K562 (cell line): Measurements from ENCODE around the gene IFNG-AS1. TPM values are rescaled to one million over a fixed set of nuclear protein-coding genes. Genes with fewer than 3 reads are reported as not detected.
A peak's percentile ranks its signal among the peaks of the same experiment; 100 is the strongest.

Experiments used
- CBX8 ChIP-seq: fragments of 200-600 bp; sonication (generic); IDR thresholded peaks from 2 replicates; pipeline ENCODE4 v1.6.1; 2012; ENCODE audit warnings: borderline replicate concordance, mixed run types, low read depth, mild to moderate bottlenecking, moderate library complexity, mixed read lengths, low read length, control low read depth, inconsistent platforms; ENCODE audit not compliant: poor library complexity, severe bottlenecking; ENCODE audit errors: extremely low read depth
- CEBPG ChIP-seq, 3 experiments: fragments of 200-800 bp in 1 of 3; sonication (Bioruptor generic) in 1 of 3; sonication (generic) in 1 of 3; formaldehyde crosslinking in 1 of 3; IDR thresholded peaks in 2 of 3; conservative IDR thresholded peaks in 1 of 3; 2 replicates each; pipeline versions ENCODE4 v1.6.1 to v1.8.0; 2016 to 2022; ENCODE audit warnings: missing compliant biosample characterization in 2 of 3, missing genetic modification characterization in 2 of 3, mild to moderate bottlenecking in 1 of 3, missing genetic modification reagents in 1 of 3
- DEAF1 ChIP-seq: fragments of 450-650 bp; formaldehyde crosslinking; IDR thresholded peaks from 2 replicates; pipeline ENCODE4 v1.4.0; 2020; ENCODE audit warnings: mild to moderate bottlenecking, moderate library complexity
- EP400 ChIP-seq: fragments of 450-650 bp; IDR thresholded peaks from 2 replicates; pipeline ENCODE4 v1.6.1; 2017; ENCODE audit warnings: antibody characterized with exemption, mild to moderate bottlenecking, moderate library complexity
- ERF ChIP-seq: fragments of 450-650 bp; formaldehyde crosslinking; IDR thresholded peaks from 2 replicates; pipeline ENCODE4 v1.4.0; 2020; ENCODE audit warnings: mild to moderate bottlenecking, mixed read lengths
- FOSL1 ChIP-seq: fragments of 200-800 bp; sonication (Bioruptor generic); conservative IDR thresholded peaks from 2 replicates; pipeline ENCODE4 v1.6.1; 2016; ENCODE audit warnings: missing genetic modification characterization, missing compliant biosample characterization
- L3MBTL2 ChIP-seq: fragments of 450-650 bp; IDR thresholded peaks from 2 replicates; pipeline ENCODE4 v1.6.1; 2016; ENCODE audit warnings: mild to moderate bottlenecking, moderate library complexity
- PBX2 ChIP-seq, 2 experiments: IDR thresholded peaks in 1 of 2; conservative IDR thresholded peaks in 1 of 2; 2 replicates each; pipeline ENCODE4 v1.6.1; 2016; ENCODE audit warnings: low read depth in 2 of 2, mild to moderate bottlenecking in 1 of 2, missing compliant biosample characterization in 1 of 2, missing genetic modification characterization in 1 of 2, moderate library complexity in 1 of 2
- STAG1 ChIP-seq: sonication (generic); formaldehyde crosslinking; IDR thresholded peaks from 2 replicates; pipeline ENCODE4 v1.5.0; 2020; ENCODE audit warnings: missing genetic modification reagents, borderline replicate concordance
- THRB ChIP-seq: fragments of 450-650 bp; formaldehyde crosslinking; conservative IDR thresholded peaks from 2 replicates; pipeline ENCODE4 v1.4.0; 2022; ENCODE audit warnings: mild to moderate bottlenecking, missing genetic modification characterization
- ZNF384 ChIP-seq: IDR thresholded peaks from 2 replicates; pipeline ENCODE4 v1.6.1; 2012; ENCODE audit warnings: low read depth, low read length, improper control_type of control experiment
- polyA plus RNA-seq, 8 experiments: library from polyadenylated mRNA; depleted of rRNA in 4 of 8; stranded (reverse) in 5 of 8; unstranded in 3 of 8; fragments of >200 nt; fragmentation: Nextera tagmentation in 2 of 8; fragmentation: Illumina TruSeq in 1 of 8; extraction: Ambion mirVana in 2 of 8; extraction: Trizol in 1 of 8; gene quantifications; 2 replicates each; pipeline versions ENCODE4 v1.2.1 to v1.2.3, GENCODE V29; 2011 to 2014; ENCODE audit warnings: inconsistent platforms in 1 of 8, missing spikeins in 1 of 8
- total RNA-seq, 7 experiments: library from RNA; depleted of rRNA in 6 of 7; stranded (reverse); fragments of >200 nt in 6 of 7; fragmentation: Illumina TruSeq in 2 of 7; extraction: Trizol in 2 of 7; gene quantifications; 2 replicates each; pipeline versions ENCODE4 v1.2.1 to v1.2.3, GENCODE V29; 2011 to 2021; ENCODE audit warnings: low replicate concordance in 1 of 7
- TF ChIP-seq, protein P1 (sequence below), 3 experiments: IDR thresholded peaks in 2 of 3; conservative IDR thresholded peaks in 1 of 3; 2 replicates each; pipeline ENCODE4 v1.5.1; 2011 to 2012; ENCODE audit warnings: low read length in 3 of 3, mild to moderate bottlenecking in 3 of 3, control low read depth in 2 of 3, improper control_type of control experiment in 1 of 3, inconsistent platforms in 1 of 3, low read depth in 1 of 3, mixed read lengths in 1 of 3, moderate library complexity in 1 of 3; ENCODE audit not compliant: insufficient read depth in 2 of 3

The IFNG-AS1 gene
- total and polyA plus RNA-seq, 9 of the 15 experiments (the other 6 are each of a cell fraction or from before 2014, with no cell fraction given) = not detected

- TF ChIP-seq FOSL1 (tag) (peak; percentile 29; the same call in 1 of the 2 replicates), ERF (CRISPR knock-in tag) (no peak), CBX8 (no peak), EP400 (no peak), PBX2 (CRISPR knock-in tag; IDR thresholded peaks at IDR 0.05; ENCODE audit: low read depth) (no peak), PBX2 (tag; conservative IDR thresholded peaks at IDR 0.05; ENCODE audit: low read depth) (peak; percentile 41), THRB (CRISPR knock-in tag) (no peak), L3MBTL2 (no peak), DEAF1 (CRISPR knock-in tag) (peak; percentile 66), CEBPG (CRISPR knock-in tag; IDR thresholded peaks at IDR 0.05) (no peak), CEBPG (tag; conservative IDR thresholded peaks at IDR 0.05 in 1 of 2, IDR thresholded peaks at IDR 0.05 in 1 of 2) (no peak), STAG1 (peak; percentile 23; the same call in 1 of the 2 replicates), ZNF384 (peak; percentile 92)
- TF ChIP-seq, protein P1, sequence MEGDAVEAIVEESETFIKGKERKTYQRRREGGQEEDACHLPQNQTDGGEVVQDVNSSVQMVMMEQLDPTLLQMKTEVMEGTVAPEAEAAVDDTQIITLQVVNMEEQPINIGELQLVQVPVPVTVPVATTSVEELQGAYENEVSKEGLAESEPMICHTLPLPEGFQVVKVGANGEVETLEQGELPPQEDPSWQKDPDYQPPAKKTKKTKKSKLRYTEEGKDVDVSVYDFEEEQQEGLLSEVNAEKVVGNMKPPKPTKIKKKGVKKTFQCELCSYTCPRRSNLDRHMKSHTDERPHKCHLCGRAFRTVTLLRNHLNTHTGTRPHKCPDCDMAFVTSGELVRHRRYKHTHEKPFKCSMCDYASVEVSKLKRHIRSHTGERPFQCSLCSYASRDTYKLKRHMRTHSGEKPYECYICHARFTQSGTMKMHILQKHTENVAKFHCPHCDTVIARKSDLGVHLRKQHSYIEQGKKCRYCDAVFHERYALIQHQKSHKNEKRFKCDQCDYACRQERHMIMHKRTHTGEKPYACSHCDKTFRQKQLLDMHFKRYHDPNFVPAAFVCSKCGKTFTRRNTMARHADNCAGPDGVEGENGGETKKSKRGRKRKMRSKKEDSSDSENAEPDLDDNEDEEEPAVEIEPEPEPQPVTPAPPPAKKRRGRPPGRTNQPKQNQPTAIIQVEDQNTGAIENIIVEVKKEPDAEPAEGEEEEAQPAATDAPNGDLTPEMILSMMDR (IDR thresholded peaks at IDR 0.05 in 2 of 3, conservative IDR thresholded peaks at IDR 0.05 in 1 of 3; ENCODE audit: insufficient read depth in 2 of 3, low read depth in 1 of 3, low read length in 3 of 3) = peak; percentile 63 to 88 (median 80)
Measured at GRCh38 chr12:68040450-68041075, 51.3 kb downstream of the IFNG-AS1 start (continued).
